ENCODE data around the gene SLCO4A1. TPM values are rescaled to one million over a fixed set of nuclear protein-coding genes. Genes with fewer than 3 reads are reported as not detected.

Gene SLCO4A1
- total RNA-seq, 1 donor from 2014 or later, result 3.6 TPM

- Mint-ChIP-seq H3K27me3 (no peaks in the 10 kb centered on the region), H3K27ac (no peak overlapping the region), H3K36me3 (ENCODE audit: insufficient read depth) (no peaks in the 10 kb centered on the region), H3K4me1 (ENCODE audit: low read depth) (no peaks in the 10 kb centered on the region), H3K9me3 (ENCODE audit: low read depth) (no peaks in the 10 kb centered on the region), H3K4me3 (ENCODE audit: low read depth) (no peak overlapping the region)
- TF ChIP-seq, protein P1, sequence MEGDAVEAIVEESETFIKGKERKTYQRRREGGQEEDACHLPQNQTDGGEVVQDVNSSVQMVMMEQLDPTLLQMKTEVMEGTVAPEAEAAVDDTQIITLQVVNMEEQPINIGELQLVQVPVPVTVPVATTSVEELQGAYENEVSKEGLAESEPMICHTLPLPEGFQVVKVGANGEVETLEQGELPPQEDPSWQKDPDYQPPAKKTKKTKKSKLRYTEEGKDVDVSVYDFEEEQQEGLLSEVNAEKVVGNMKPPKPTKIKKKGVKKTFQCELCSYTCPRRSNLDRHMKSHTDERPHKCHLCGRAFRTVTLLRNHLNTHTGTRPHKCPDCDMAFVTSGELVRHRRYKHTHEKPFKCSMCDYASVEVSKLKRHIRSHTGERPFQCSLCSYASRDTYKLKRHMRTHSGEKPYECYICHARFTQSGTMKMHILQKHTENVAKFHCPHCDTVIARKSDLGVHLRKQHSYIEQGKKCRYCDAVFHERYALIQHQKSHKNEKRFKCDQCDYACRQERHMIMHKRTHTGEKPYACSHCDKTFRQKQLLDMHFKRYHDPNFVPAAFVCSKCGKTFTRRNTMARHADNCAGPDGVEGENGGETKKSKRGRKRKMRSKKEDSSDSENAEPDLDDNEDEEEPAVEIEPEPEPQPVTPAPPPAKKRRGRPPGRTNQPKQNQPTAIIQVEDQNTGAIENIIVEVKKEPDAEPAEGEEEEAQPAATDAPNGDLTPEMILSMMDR (IDR thresholded peaks at IDR 0.05; ENCODE audit: unreplicated experiment), result no peak
- no peak for DNase-seq (ENCODE audit: low spot score, unreplicated experiment)
Observed at GRCh38 chr20:62660240-62660615, 17.9 kb downstream of the SLCO4A1 start.

DNA sequence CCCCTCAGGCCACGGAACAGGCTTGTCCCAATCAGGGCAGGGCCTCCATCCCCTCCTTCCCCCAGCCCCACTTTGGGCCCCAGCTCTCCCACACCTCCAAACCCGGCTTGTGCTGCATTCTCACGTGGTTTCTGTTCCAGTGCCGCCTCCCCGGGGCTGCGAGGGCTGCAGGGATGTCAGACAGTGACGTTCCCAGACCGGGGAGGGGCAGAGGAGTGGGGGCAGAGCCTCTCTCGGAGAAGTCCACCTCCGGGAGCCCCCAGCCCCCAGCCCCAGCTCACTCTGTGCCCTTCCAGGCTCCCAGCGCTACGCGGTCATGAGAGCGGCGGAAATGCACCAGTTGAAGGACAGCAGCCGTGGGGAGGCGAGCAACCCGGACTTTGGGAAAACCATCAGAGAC lies 18.5 kb downstream of the SLCO4A1 start:
- Mint-ChIP-seq H3K4me1 (ENCODE audit: low read depth) (no peaks in the 10 kb centered on the region), H3K27ac (no peak overlapping the region), H3K27me3 (no peaks in the 10 kb centered on the region), H3K36me3 (ENCODE audit: insufficient read depth) (no peaks in the 10 kb centered on the region), H3K9me3 (ENCODE audit: low read depth) (no peaks in the 10 kb centered on the region), H3K4me3 (ENCODE audit: low read depth) (no peak overlapping the region)
- no peak for DNase-seq (ENCODE audit: low spot score, unreplicated experiment)
- TF ChIP-seq, protein P1 (IDR thresholded peaks at IDR 0.05; ENCODE audit: unreplicated experiment), result no peak

GRCh38 chr20:62661647-62662046 lies 19.3 kb downstream of the SLCO4A1 start:
- TF ChIP-seq, protein P1 (IDR thresholded peaks at IDR 0.05; ENCODE audit: unreplicated experiment), result no peak
- Mint-ChIP-seq H3K4me1 (ENCODE audit: low read depth) (no peaks in the 10 kb centered on the region), H3K36me3 (ENCODE audit: insufficient read depth) (no peaks in the 10 kb centered on the region), H3K4me3 (ENCODE audit: low read depth) (no peak overlapping the region), H3K9me3 (ENCODE audit: low read depth) (no peaks in the 10 kb centered on the region), H3K27ac (no peak overlapping the region), H3K27me3 (no peaks in the 10 kb centered on the region)
- no peak for DNase-seq (ENCODE audit: low spot score, unreplicated experiment)

DNA sequence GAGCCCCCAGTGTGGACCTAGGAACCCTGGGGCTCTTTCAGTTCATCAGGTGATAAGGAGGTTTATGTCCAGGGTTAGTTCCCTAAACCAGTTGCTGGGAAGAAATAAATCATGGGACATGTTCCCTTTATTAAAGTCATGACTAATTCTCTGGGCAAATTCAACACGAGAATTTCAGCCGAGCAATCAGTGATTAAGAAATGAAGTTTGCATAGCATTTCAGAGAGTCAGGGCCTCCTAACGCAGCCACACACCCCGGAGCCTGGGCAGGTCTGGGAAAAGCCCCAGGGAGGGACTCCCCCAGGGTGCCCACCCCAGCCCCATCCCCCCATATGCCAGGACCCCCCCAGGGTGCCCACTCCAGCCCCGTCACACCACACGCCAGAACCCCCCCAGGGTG lies 20.1 kb downstream of the SLCO4A1 start:
- H3K27ac Mint-ChIP-seq, result no peak overlapping the region
- TF ChIP-seq, protein P1 (IDR thresholded peaks at IDR 0.05; ENCODE audit: unreplicated experiment), result no peak
- no peaks in the 10 kb centered on the region for H3K27me3 Mint-ChIP-seq
- H3K9me3 Mint-ChIP-seq (ENCODE audit: low read depth), result no peaks in the 10 kb centered on the region
- H3K36me3 Mint-ChIP-seq (ENCODE audit: insufficient read depth), result no peaks in the 10 kb centered on the region
- no peak for DNase-seq (ENCODE audit: low spot score, unreplicated experiment)
- no peaks in the 10 kb centered on the region for H3K4me1 Mint-ChIP-seq (ENCODE audit: low read depth)
- H3K4me3 Mint-ChIP-seq (ENCODE audit: low read depth), result no peak overlapping the region

DNA sequence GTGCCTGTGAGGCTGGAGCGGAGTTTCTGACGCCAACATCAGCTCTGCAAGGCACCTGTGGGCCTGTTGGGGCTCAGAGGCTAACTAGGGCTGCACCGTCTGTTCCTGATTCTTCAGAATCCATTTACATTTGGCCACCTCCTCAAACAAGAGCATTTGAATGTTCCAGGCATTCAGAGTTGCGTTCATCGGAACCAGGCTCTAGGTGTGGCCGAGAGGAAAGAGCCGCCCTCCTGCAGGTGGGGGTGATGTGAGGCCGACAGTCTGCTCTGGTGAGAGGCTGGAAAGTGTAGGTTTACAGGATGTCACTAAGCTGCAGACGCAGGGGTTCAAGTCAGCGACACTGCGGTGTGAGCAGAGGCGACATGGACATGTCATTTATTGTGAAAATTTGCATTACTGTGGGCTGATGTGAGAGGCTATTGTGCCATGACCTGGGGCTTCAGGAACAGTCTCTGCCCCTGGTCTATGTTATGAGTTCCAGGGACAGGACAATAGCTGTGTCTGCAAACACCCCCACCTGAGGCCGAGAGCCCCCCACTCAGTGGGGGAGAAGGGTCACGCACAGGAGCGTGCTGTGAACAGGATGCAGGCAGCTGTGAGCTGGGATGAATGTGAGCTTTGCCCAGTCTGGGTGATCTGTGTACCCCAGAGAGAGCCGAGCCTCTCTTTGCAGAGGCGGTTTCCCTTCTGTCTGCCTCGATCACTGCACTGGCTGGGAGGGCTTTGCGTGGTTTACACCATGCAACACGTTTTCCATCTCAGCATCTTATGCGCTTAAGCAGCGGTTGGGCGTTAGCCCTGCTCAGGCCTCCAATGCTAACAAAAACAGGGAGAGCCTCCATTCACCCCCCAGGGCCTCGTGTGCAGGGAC lies 21.1 kb downstream of the SLCO4A1 start:
- no peak overlapping the region for H3K4me3 Mint-ChIP-seq (ENCODE audit: low read depth)

More for the DNA sequence above, 21.1 kb downstream of the SLCO4A1 start:
- peaks cover 1% of the 10 kb centered on the region for H3K4me1 Mint-ChIP-seq (ENCODE audit: low read depth)
- no peaks in the 10 kb centered on the region for H3K36me3 Mint-ChIP-seq (ENCODE audit: insufficient read depth)
- no peaks in the 10 kb centered on the region for H3K9me3 Mint-ChIP-seq (ENCODE audit: low read depth)
- TF ChIP-seq, protein P1 (IDR thresholded peaks at IDR 0.05; ENCODE audit: unreplicated experiment), result no peak
- peak overlapping the region; percentile 24 for H3K27ac Mint-ChIP-seq
- no peak for DNase-seq (ENCODE audit: low spot score, unreplicated experiment)
- peaks cover 1% of the 10 kb centered on the region for H3K27me3 Mint-ChIP-seq
